Measurements from ENCODE around the gene ITGB4. TPM values are rescaled to one million over a fixed set of nuclear protein-coding genes. Genes with fewer than 3 reads are reported as not detected.

Gene ITGB4
- total and polyA plus RNA-seq, 2 of the 13 experiments (the other 11 are each of a cell fraction or from before 2014, with no cell fraction given) = 6.9 to 14.5 TPM

- TF ChIP-seq ZBTB46 (CRISPR knock-in tag; IDR thresholded peaks at IDR 0.05; ENCODE audit: borderline replicate concordance) (0 out of 2 replicates have a peak, but pooled peaks have one; percentile 69), ZNF230 (CRISPR knock-in tag; IDR thresholded peaks at IDR 0.05) (0 out of 2 replicates have a peak, but pooled peaks have one; percentile 11), ATF7-NPFF (CRISPR knock-in tag; IDR thresholded peaks at IDR 0.05; ENCODE audit: low read depth) (0 out of 2 replicates have a peak, but pooled peaks have one; percentile 11), ZNF652 (CRISPR knock-in tag; IDR thresholded peaks at IDR 0.05; ENCODE audit: borderline replicate concordance, low read depth) (peak; percentile 76), ZSCAN20 (CRISPR knock-in tag; IDR thresholded peaks at IDR 0.05; ENCODE audit: borderline replicate concordance) (0 out of 2 replicates have a peak, but pooled peaks have one; percentile 15), PHF8 (CRISPR knock-in tag; IDR thresholded peaks at IDR 0.05) (no peak), ELF4 (CRISPR knock-in tag; IDR thresholded peaks at IDR 0.05; ENCODE audit: borderline replicate concordance) (0 out of 2 replicates have a peak, but pooled peaks have one; percentile 25), ZBTB4 (CRISPR knock-in tag; IDR thresholded peaks at IDR 0.05; ENCODE audit: borderline replicate concordance) (0 out of 2 replicates have a peak, but pooled peaks have one; percentile 15), GMEB2 (CRISPR knock-in tag; IDR thresholded peaks at IDR 0.05; ENCODE audit: low read depth) (no peak), ZNF574 (CRISPR knock-in tag; IDR thresholded peaks at IDR 0.05) (0 out of 2 replicates have a peak, but pooled peaks have one; percentile 31), ZNF331 (CRISPR knock-in tag; IDR thresholded peaks at IDR 0.05) (0 out of 2 replicates have a peak, but pooled peaks have one; percentile 30), PATZ1 (CRISPR knock-in tag; IDR thresholded peaks at IDR 0.05) (0 out of 2 replicates have a peak, but pooled peaks have one; percentile 14), ZNF772 (CRISPR knock-in tag; IDR thresholded peaks at IDR 0.05) (0 out of 2 replicates have a peak, but pooled peaks have one; percentile 62), ZNF883 (CRISPR knock-in tag; IDR thresholded peaks at IDR 0.05; ENCODE audit: not compliant biosample characterization) (no peak)
Measured at GRCh38 chr17:75771334-75772281, 50.3 kb downstream of the ITGB4 start (continued).
